HCT116 (cell line): ENCODE measurements around the gene TBATA. TPM values are rescaled to one million over a fixed set of nuclear protein-coding genes. Genes with fewer than 3 reads are reported as not detected.

ENCODE experiments used
- ATAC-seq: fragments of 200-7000 bp; cut with Tn5 transposase; 2 replicates; pipeline ENCODE4 v1.9.1; 2020; ENCODE audit warnings: mild to moderate bottlenecking, moderate library complexity
- BruUV-seq: library from RNA; stranded (reverse); fragments of 400-500 nt; replicated peaks from 2 replicates; lab custom pipeline; 2021; lab: Mats Ljungman, UMichigan
- CTCF ChIA-PET: fragments of 300-600 bp; sonication (Branson Sonifier 250); formaldehyde crosslinking; loops from one replicate; lab custom pipeline; 2021; ENCODE audit warnings: antibody characterized with exemption; lab: Charles Lee
- POLR2A ChIA-PET: fragments of 300-600, 350-600 bp; sonication (Branson Sonifier 250); formaldehyde crosslinking; loops from one replicate; lab custom pipeline; 2021; ENCODE audit warnings: antibody characterized with exemption; lab: Charles Lee
- RAD21 ChIA-PET, 2 experiments: fragments of 300-600 bp; sonication (Branson Sonifier 250); formaldehyde crosslinking; loops; one replicate each; lab custom pipeline; 2023; ENCODE audit warnings: low total read pairs in 2 of 2; ENCODE audit not compliant: uncharacterized antibody in 2 of 2, unreplicated experiment in 2 of 2, low non-redundant PET in 1 of 2; lab: Charles Lee
- DNase-seq: peaks from one replicate; pipeline ENCODE4 v3.0.0-alpha.2; 2010; ENCODE audit warnings: low read depth, low spot score
- H2AFZ ChIP-seq: fragments of 200-600 bp; shearing (Covaris generic), sonication (generic); 2 replicates; pipeline ENCODE4 v1.6.1; 2017; ENCODE audit warnings: low read depth, mixed run types, mixed read lengths, antibody characterized with exemption, low read length; ENCODE audit not compliant: poor library complexity, severe bottlenecking
- H3K27ac ChIP-seq: 2 replicates; pipeline ENCODE4 v1.5.1; 2012; ENCODE audit warnings: low read depth, low read length
- H3K27me3 ChIP-seq: fragments of 200-600 bp; sonication (generic); 2 replicates; pipeline ENCODE4 v1.6.1; 2016; ENCODE audit warnings: mixed run types, low read length, mixed read lengths; ENCODE audit not compliant: insufficient read depth
- H3K36me3 ChIP-seq, 2 experiments: fragments of 200-500 bp in 1 of 2; fragments of 200-600 bp in 1 of 2; sonication (Bioruptor generic) in 1 of 2; sonication (generic) in 1 of 2; 2 replicates each; pipeline versions ENCODE4 v1.5.1 to v1.6.1; 2014 to 2016; ENCODE audit warnings: low read length in 2 of 2, inconsistent platforms in 1 of 2, mixed read lengths in 1 of 2, mixed run types in 1 of 2; ENCODE audit not compliant: insufficient read depth in 2 of 2, control insufficient read depth in 1 of 2
- H3K4me1 ChIP-seq, 2 experiments: fragments of 200-600 bp in 1 of 2; sonication (generic) in 1 of 2; 2 replicates each; pipeline versions ENCODE4 v1.5.1 to v1.6.1; 2012 to 2017; ENCODE audit warnings: low read length in 2 of 2, inconsistent platforms in 1 of 2, mild to moderate bottlenecking in 1 of 2, mixed read lengths in 1 of 2, mixed run types in 1 of 2, moderate library complexity in 1 of 2; ENCODE audit not compliant: insufficient read depth in 2 of 2, control insufficient read depth in 1 of 2
- H3K4me2 ChIP-seq: fragments of 200-600 bp; sonication (generic); 2 replicates; pipeline ENCODE4 v1.6.1; 2017; ENCODE audit warnings: mixed run types, low read length, mixed read lengths
- H3K4me3 ChIP-seq, 2 experiments: fragments of 200-600 bp in 1 of 2; sonication (generic) in 1 of 2; replicated peaks in 1 of 2; 2 replicates each; pipeline ENCODE4 v1.5.1; 2011 to 2016; ENCODE audit warnings: low read length in 2 of 2, control low read depth in 1 of 2, low read depth in 1 of 2, mild to moderate bottlenecking in 1 of 2, mixed read lengths in 1 of 2, mixed run types in 1 of 2
- H3K79me2 ChIP-seq: fragments of 200-600 bp; sonication (generic); 2 replicates; pipeline ENCODE4 v1.6.1; 2017; ENCODE audit warnings: mild to moderate bottlenecking, mixed run types, low read length, moderate library complexity, mixed read lengths; ENCODE audit not compliant: insufficient read depth
- H3K9ac ChIP-seq: fragments of 200-600 bp; sonication (generic); 2 replicates; pipeline ENCODE4 v1.6.1; 2016; ENCODE audit warnings: low read length, mixed read lengths
- H3K9me2 ChIP-seq: fragments of 200-600 bp; sonication (generic), shearing (Covaris generic); 2 replicates; pipeline ENCODE4 v1.6.1; 2017; ENCODE audit warnings: mixed run types, mild to moderate bottlenecking, moderate library complexity; ENCODE audit not compliant: insufficient read depth
- H3K9me3 ChIP-seq, 2 experiments: fragments of 200-500 bp in 1 of 2; fragments of 200-600 bp in 1 of 2; sonication (Bioruptor generic) in 1 of 2; sonication (generic) in 1 of 2; 2 replicates each; pipeline ENCODE4 v1.6.1; 2014 to 2017; ENCODE audit warnings: low read length in 2 of 2, mixed read lengths in 2 of 2, inconsistent platforms in 1 of 2, low read depth in 1 of 2, mild to moderate bottlenecking in 1 of 2, mixed run types in 1 of 2, moderate library complexity in 1 of 2; ENCODE audit not compliant: control insufficient read depth in 1 of 2, insufficient read depth in 1 of 2
- H4K20me1 ChIP-seq: fragments of 200-600 bp; sonication (generic), shearing (Covaris generic); 2 replicates; pipeline ENCODE4 v1.6.1; 2017; ENCODE audit warnings: mixed run types, mild to moderate bottlenecking, moderate library complexity; ENCODE audit not compliant: insufficient read depth
- CBX3 ChIP-seq: IDR thresholded peaks from 2 replicates; pipeline ENCODE4 v1.6.1; 2012; ENCODE audit warnings: low read depth
- EGR1 ChIP-seq: IDR thresholded peaks from 2 replicates; pipeline ENCODE4 v1.6.1; 2012; ENCODE audit warnings: low read depth
- EZH2phosphoT487 ChIP-seq: fragments of 200-600 bp; IDR thresholded peaks from 2 replicates; pipeline ENCODE4 v1.6.1; 2018; ENCODE audit warnings: antibody characterized with exemption, borderline replicate concordance
- FOSL1 ChIP-seq: IDR thresholded peaks from 2 replicates; pipeline ENCODE4 v1.6.1; 2012; ENCODE audit warnings: low read depth
- JUND ChIP-seq: IDR thresholded peaks from 2 replicates; pipeline ENCODE4 v1.6.1; 2012
- POLR2AphosphoS5 ChIP-seq: IDR thresholded peaks from 2 replicates; pipeline ENCODE4 v1.6.1; 2011; ENCODE audit warnings: mild to moderate bottlenecking, low read depth, low read length, moderate library complexity
- SIN3A ChIP-seq: IDR thresholded peaks from 2 replicates; pipeline ENCODE4 v1.6.1; 2012; ENCODE audit warnings: low read depth
- SP1 ChIP-seq: IDR thresholded peaks from 2 replicates; pipeline ENCODE4 v1.6.1; 2012; ENCODE audit warnings: low read depth
- SRF ChIP-seq: IDR thresholded peaks from 2 replicates; pipeline ENCODE4 v1.6.1; 2012; ENCODE audit warnings: low read depth
- YY1 ChIP-seq: IDR thresholded peaks from 2 replicates; pipeline ENCODE4 v1.6.1; 2011; ENCODE audit warnings: low read length, low read depth, moderate library complexity, mild to moderate bottlenecking; ENCODE audit not compliant: insufficient replicate concordance; ENCODE audit errors: extremely low read depth
- ZFX ChIP-seq: fragments of 450-650 bp; IDR thresholded peaks from 2 replicates; pipeline ENCODE4 v1.6.1; 2017
- intact Hi-C: fragments of 100-400 bp; cut with micrococcal nuclease; formaldehyde crosslinking; loops from 2 replicates; pipeline ENCODE4 v1.10.0; 2022
- total RNA-seq: library from RNA; stranded (reverse); gene quantifications from one replicate; pipeline ENCODE4 v1.2.1, GENCODE V29; 2021; ENCODE audit not compliant: unreplicated experiment
- TF ChIP-seq, protein P1 (sequence below): IDR thresholded peaks from 2 replicates; pipeline ENCODE4 v1.6.1; 2012; ENCODE audit warnings: low read depth
- TF ChIP-seq, protein P2 (sequence below): IDR thresholded peaks from 2 replicates; pipeline ENCODE4 v1.6.1; 2012
- TF ChIP-seq, protein P3 (sequence below): IDR thresholded peaks from 2 replicates; pipeline ENCODE4 v1.6.1; 2012

The TBATA gene
- total RNA-seq, 1 experiment from 2014 or later = not detected

- TF ChIP-seq, protein P1, sequence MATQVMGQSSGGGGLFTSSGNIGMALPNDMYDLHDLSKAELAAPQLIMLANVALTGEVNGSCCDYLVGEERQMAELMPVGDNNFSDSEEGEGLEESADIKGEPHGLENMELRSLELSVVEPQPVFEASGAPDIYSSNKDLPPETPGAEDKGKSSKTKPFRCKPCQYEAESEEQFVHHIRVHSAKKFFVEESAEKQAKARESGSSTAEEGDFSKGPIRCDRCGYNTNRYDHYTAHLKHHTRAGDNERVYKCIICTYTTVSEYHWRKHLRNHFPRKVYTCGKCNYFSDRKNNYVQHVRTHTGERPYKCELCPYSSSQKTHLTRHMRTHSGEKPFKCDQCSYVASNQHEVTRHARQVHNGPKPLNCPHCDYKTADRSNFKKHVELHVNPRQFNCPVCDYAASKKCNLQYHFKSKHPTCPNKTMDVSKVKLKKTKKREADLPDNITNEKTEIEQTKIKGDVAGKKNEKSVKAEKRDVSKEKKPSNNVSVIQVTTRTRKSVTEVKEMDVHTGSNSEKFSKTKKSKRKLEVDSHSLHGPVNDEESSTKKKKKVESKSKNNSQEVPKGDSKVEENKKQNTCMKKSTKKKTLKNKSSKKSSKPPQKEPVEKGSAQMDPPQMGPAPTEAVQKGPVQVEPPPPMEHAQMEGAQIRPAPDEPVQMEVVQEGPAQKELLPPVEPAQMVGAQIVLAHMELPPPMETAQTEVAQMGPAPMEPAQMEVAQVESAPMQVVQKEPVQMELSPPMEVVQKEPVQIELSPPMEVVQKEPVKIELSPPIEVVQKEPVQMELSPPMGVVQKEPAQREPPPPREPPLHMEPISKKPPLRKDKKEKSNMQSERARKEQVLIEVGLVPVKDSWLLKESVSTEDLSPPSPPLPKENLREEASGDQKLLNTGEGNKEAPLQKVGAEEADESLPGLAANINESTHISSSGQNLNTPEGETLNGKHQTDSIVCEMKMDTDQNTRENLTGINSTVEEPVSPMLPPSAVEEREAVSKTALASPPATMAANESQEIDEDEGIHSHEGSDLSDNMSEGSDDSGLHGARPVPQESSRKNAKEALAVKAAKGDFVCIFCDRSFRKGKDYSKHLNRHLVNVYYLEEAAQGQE = no peak
Measured at GRCh38 chr10:70726909-70727495, 58.2 kb downstream of the TBATA start (continued).

DNA sequence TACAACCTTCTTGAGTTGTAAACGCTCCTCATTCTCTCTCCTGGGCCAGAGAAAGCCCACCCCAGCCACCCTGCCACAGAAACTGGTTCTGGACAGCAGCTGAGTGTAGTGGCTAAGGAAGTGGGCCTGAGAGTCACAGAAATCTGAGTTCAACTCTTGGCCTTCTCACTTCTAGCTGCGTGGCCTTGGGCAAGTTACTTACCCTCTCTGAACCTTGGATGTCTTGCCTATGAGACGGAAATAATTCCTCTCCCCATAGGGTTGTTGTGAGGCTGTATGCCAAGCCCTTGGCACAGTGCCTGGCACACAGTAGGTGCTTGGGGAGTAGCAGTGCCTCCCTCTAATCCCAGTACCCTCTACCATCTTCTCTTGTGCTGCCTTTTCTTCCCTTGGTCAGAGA lies 61.4 kb downstream of the TBATA start:
- ChIA-PET RAD21 (no interaction called here), CTCF (no interaction called here), POLR2A (no interaction called here)
- H3K9me3 ChIP-seq = no peaks in the 10 kb centered on the region
- TF ChIP-seq, protein P2, sequence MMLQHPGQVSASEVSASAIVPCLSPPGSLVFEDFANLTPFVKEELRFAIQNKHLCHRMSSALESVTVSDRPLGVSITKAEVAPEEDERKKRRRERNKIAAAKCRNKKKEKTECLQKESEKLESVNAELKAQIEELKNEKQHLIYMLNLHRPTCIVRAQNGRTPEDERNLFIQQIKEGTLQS = no peak
- TF ChIP-seq ZFX (no peak), FOSL1 (no peak), CBX3 (no peak), SRF (no peak), EZH2phosphoT487 (no peak), JUND (no peak), YY1 (no peak), SP1 (no peak), POLR2AphosphoS5 (no peak), SIN3A (no peak), EGR1 (no peak)
- TF ChIP-seq, protein P1 = no peak
- TF ChIP-seq, protein P3, sequence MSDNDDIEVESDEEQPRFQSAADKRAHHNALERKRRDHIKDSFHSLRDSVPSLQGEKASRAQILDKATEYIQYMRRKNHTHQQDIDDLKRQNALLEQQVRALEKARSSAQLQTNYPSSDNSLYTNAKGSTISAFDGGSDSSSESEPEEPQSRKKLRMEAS = no peak
- no peak overlapping the region for H3K4me2 ChIP-seq
- DNase-seq (no peak), ATAC-seq (no peak)
- no peak overlapping the region for H3K27ac ChIP-seq
- H3K9me2 ChIP-seq = no peaks in the 10 kb centered on the region
- H3K27me3 ChIP-seq = no peaks in the 10 kb centered on the region
- H3K4me1 ChIP-seq = peaks cover 10 to 30% of the 10 kb centered on the region in 2 experiments
- H3K4me3 ChIP-seq = no peak overlapping the region
- peaks cover 0 to 14% of the 10 kb centered on the region in 2 experiments; a peak in 2 of 4 replicates for H3K36me3 ChIP-seq
- no TSS peak for BruUV-seq
- H3K79me2 ChIP-seq = no peaks in the 10 kb centered on the region
- no peak overlapping the region for H3K9ac ChIP-seq
- no peak overlapping the region for H2AFZ ChIP-seq
- H4K20me1 ChIP-seq = no peaks in the 10 kb centered on the region
- intact Hi-C loops = no loop called here
